HG02840 (cell line): Measurements from ENCODE around the gene C3orf20.
"Not testable (repeated sequence)": the region's sequence is repeated elsewhere in the genome, so short reads cannot be mapped to it uniquely, and the experiment has no call there.

ENCODE experiments used
- ATAC-seq: cut with Tn5 transposase; IDR thresholded peaks from one replicate; pipeline ENCODE4 v1.9.1; 2021; ENCODE audit warnings: mild to moderate bottlenecking, moderate library complexity, moderate number of reproducible peaks; ENCODE audit not compliant: unreplicated experiment, low FRiP score

Gene C3orf20

GRCh38 chr3:14647976-14648955 lies 26.7 kb upstream of the C3orf20 start:
- ATAC-seq = no peak

- no peak for ATAC-seq
Observed at GRCh38 chr3:14649466-14649865, 25.5 kb upstream of the C3orf20 start.

- no peak for ATAC-seq
Observed at GRCh38 chr3:14650193-14650592, 24.7 kb upstream of the C3orf20 start.

DNA sequence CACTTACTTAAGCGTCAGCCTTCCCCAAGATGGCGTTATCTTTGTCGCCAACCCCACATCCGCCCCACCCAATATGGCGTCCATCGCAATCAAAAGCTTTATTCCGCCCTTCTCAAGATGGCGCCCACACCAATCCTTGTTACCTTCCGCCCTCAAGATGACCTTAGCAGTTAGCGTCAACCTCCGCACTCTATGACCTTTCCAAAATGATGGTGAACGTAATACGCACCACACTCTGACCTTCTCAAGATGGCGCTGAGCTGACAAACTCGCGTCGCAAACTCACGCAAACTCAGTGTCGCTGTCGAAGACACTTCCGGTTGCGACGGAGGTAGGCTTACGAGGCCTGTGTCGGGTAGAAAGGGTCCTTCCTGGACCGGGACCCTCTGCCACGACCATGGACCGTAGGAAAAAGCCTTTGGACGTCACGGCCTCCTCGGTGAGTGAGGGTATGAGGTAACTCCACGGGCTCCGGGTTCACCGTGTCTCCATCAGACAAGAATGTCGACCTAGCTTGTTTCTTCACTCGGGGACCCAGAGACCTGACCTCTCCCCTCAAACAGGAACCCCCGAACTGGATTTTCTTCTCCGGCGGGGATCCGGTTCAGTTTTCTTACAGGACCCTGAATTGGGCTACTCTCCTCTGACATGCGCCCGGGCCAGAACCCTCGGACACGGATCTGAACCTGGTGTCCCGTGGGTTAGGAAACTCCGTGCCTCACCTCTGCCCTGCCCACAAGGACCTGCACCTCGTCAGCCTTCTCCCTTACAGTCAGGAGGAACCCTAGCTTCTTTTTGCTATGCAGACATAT lies 23.3 kb upstream of the C3orf20 start, which contains the start of gene CCDC174:
Gene CCDC174, plus strand, starts transcription at position 323 of the 812 bp plus-strand sequence. Its CDS starts 75 bp downstream, at position 398.
- peak; percentile 99 for ATAC-seq

GRCh38 chr3:14652360-14652907 lies 22.5 kb upstream of the C3orf20 start:
- not testable (repeated sequence) for ATAC-seq

DNA sequence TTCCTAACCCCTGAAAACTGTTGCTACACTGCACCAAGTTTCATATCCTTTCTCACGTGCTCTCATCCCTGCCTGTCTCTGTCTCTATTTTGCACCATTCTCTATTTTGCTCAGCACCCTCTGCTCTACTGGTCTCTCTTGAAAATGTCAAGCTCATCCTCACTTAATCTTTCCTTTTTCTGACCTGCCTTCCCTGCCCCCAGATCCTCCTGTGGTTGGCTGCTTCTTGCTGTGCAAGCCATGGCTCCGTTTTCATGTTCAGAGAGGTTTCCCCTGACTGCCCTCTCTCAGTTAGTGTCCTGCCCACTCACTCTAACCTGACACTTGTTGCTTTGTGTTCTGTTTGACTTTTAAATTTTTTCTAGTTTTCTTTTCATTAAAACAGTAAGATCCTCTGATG lies 17.4 kb upstream of the C3orf20 start:
- ATAC-seq = no peak

- no peak for ATAC-seq
Observed at GRCh38 chr3:14658978-14659377, 16.0 kb upstream of the C3orf20 start.

DNA sequence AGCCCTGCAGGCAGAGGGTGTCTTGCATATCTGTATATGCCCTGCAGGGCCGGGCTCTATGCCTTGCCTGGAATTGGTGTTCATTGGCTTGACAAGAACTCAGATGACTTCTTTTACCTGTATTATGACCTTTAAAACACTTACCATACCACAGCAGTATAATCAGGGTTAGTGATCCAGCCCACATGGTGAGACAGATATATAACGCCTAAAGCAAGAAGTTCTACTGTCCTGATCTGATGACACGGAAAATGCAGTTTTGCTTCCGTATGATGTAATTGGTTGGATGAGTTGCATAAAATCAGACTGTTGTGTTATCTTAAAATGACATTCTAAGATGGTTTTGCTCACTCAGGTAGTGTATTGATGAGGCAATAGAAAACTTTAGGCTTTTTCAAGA lies 14.0 kb upstream of the C3orf20 start:
- no peak for ATAC-seq

GRCh38 chr3:14663396-14664135 lies 11.4 kb upstream of the C3orf20 start:
- ATAC-seq = no peak

GRCh38 chr3:14664170-14664569 lies 10.8 kb upstream of the C3orf20 start:
- ATAC-seq = no peak

DNA sequence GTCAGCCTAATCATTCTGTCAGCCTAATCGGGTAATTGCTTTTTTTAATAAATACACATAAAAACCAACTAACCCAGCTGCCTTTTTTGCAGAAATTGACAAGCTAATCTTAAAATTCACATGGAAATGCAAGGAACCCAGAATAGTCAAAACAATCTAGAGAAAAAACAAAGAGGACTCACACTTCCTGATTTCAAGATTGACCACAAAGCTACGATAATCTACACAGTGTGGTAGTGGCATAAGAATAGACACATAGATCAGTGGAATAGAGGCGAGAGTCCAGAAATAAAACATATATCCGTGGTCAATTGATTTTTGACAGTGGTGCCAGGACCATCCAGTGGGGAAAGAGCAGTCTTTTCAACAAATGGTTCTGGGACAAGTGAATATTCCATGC lies 2.4 kb upstream of the C3orf20 start:
- ATAC-seq = no peak

DNA sequence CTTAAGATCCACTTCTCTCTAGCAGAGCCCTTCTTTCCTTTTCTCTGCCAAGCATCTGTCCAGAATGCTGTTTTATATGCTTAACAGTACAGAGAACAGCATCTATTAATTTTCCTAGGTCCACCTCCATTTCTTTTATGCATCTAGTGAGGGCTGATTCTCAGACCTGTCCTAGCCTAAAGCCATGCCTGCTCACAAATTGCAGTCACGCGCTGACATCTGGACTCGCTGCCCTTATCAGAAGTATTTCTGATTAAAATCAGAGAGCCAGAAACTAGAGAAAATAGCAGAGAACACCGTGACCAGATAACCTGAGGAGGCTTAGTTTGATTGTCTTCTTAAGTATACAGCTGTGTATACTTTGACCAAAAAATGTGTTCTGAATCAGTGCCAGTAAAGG lies 1.9 kb downstream of the C3orf20 start:
- no peak for ATAC-seq

DNA sequence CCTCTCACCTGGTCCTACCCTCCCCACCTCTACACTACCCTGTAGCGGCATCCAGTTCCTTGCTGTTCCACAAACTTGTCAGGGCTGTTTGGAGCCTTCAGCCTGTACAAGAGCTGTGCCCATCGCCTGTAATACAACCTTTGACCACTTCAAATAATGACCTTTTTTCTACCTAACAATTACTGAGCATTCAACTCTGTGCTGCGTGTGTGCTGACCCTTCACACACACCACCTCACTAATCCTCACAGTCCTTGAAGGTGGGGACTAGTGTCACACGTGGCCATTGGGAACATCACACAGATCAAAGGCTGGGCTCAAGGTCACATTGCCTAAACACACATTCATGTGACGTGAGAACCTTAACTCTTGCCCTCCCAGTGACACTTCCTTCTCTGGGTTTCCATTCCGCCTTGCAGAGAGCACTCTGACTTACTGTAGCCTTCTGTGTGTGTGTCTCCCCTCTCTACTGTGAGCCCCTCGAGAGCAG lies 3.1 kb downstream of the C3orf20 start:
- ATAC-seq = no peak

- ATAC-seq = no peak
Observed at GRCh38 chr3:14680115-14680514, 5.2 kb downstream of the C3orf20 start.

DNA sequence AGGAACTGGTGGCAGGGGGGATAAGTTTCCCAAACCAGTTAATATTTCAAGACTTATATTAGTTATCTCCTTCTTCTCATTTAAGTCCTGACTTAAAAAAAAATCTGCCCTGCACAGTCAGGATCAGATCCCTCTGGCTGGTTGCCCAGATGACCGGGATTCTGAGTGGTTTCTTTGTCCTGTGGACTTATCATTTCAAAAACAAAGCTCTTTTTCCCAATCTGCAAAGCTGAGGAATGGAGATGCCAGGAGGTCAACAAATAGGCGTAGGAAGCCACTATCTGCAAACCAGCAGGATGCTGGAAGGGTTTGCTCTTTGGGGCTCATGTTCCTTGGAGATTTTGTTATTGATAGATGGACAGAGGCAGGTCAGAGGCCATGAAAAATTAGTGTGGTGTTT lies 5.8 kb downstream of the C3orf20 start:
- no peak for ATAC-seq

GRCh38 chr3:14684447-14684846 lies 9.5 kb downstream of the C3orf20 start:
- no peak for ATAC-seq

GRCh38 chr3:14685179-14685578 lies 10.2 kb downstream of the C3orf20 start:
- ATAC-seq = no peak

DNA sequence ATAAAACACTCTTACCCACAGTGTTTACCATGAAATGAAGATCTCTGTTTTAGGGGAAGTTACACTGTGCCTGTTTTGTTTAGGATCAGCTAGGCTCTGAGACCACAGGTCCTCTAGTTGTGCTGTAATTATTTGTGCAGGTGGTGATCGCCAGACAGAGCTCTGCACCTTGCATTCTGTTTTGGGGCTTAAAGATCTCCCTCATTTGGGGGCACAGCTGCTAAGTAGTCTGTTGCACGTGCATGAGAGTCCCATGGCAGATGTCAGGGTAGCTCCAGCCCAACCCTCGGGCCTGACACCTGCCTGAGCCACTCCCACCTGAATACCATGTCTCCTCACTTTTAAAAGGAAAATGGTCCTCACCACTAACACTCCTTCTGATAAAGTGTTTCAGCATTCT lies 12.4 kb downstream of the C3orf20 start:
- ATAC-seq = no peak

DNA sequence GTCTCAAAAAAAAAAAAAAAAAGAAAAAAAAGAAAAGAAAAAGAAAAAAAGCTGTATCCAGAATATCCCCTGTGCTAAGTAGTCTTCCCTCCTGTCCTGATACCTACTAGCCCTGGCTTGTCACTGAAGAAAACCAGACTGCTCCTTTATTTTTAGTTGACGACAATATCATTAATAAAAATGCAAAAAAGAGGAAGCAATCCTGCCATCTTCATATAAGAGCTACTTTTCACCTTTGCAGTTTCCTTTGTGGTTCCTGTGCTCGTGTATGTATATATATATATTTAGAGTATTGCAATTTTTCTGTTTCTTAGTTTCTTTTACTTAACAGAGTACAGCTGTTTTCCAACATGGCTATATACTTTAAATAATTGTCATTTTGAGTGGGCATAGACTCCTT lies 13.6 kb downstream of the C3orf20 start:
- ATAC-seq = no peak
